GM10248 (cell line): ENCODE data around the gene CXCL10.

ENCODE experiments used
- CTCF ChIA-PET: fragments of 300-600 bp; sonication (Branson Sonifier 250); formaldehyde crosslinking; extraction: SDS; loops from one replicate; lab custom pipeline; 2021; ENCODE audit warnings: antibody characterized with exemption; lab: Yijun Ruan, JAX
- POLR2A ChIA-PET: fragments of 350-650 bp; sonication (Branson Sonifier 250); formaldehyde crosslinking; extraction: SDS; loops from one replicate; lab custom pipeline; 2020; ENCODE audit warnings: antibody characterized with exemption; lab: Yijun Ruan, JAX
- DNase-seq: peaks from one replicate; pipeline ENCODE4 v3.0.0; 2012; ENCODE audit errors: extremely low spot score
- TF ChIP-seq, protein P1 (sequence below): IDR thresholded peaks from 2 replicates; pipeline ENCODE4 v1.5.1; 2012; ENCODE audit warnings: mild to moderate bottlenecking, low read depth; ENCODE audit errors: extremely low read depth, missing control alignments, control extremely low read depth

CXCL10 gene

DNA sequence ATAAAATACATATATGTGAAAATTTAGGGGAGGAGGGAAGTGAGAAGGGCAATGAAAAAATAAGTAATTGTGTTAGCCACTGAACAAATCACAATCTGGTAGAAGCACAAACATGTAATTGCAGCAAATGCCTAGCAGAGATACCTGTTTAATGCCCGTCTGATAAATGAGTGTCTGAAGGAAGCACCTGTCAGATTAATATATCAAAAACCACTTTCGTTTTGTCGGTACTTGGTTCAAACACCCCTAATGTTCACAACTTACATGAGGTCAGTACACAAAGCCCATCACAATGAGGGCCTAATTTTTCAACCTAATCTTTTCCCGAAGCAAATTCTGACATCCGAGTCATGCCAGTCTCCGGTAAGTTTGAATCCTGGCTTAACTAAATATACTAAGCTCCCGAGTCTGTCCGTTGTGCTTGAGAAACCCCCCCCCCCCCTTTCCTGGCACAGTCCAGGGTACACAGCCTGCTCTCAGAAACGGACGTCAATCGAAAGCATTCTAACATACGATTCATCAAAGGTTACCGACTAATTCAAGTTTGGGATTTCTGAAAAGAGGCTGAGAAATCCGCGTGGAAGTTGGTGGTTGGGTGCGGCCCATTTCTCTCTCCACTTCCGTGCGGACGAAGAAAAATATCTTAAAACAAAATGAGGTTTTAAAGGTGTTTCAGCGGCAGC, 33.3 kb downstream of the CXCL10 start:
- no peak for DNase-seq
- TF ChIP-seq, protein P1, sequence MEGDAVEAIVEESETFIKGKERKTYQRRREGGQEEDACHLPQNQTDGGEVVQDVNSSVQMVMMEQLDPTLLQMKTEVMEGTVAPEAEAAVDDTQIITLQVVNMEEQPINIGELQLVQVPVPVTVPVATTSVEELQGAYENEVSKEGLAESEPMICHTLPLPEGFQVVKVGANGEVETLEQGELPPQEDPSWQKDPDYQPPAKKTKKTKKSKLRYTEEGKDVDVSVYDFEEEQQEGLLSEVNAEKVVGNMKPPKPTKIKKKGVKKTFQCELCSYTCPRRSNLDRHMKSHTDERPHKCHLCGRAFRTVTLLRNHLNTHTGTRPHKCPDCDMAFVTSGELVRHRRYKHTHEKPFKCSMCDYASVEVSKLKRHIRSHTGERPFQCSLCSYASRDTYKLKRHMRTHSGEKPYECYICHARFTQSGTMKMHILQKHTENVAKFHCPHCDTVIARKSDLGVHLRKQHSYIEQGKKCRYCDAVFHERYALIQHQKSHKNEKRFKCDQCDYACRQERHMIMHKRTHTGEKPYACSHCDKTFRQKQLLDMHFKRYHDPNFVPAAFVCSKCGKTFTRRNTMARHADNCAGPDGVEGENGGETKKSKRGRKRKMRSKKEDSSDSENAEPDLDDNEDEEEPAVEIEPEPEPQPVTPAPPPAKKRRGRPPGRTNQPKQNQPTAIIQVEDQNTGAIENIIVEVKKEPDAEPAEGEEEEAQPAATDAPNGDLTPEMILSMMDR = no peak
- CTCF ChIA-PET = interaction anchor here (0.9 to 3.7 kb wide), 3 partner anchors 12 to 77 kb away, joined by 3 to 18 read pairs (median 3); no protein-coding TSS in a partner anchor
- POLR2A ChIA-PET = no interaction called here

DNA sequence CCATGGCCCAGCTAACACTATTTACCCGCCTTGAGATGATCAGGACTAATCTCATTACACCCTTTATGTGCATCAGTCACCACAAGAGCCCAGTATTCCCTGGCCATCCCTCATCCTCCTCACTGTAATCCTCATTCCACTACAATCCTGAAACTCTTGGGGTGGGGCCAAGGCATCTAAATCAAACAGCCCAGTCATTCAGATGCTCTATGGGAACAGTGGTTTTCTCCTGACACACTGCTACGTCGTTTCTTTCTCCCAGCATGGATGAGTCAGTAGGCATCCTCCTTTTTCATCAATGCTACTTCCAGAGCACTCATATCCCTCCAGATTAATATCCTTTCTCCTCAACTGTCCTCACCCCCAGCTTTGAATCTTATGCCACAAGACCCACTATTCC, 38.2 kb downstream of the CXCL10 start:
- CTCF ChIA-PET = interaction anchor here (1.0 to 1.8 kb wide), 2 partner anchors 9 to 11 kb away, joined by 3 to 11 read pairs; no protein-coding TSS in a partner anchor
- no peak for DNase-seq
- POLR2A ChIA-PET = no interaction called here
- TF ChIP-seq, protein P1 = no peak

DNA sequence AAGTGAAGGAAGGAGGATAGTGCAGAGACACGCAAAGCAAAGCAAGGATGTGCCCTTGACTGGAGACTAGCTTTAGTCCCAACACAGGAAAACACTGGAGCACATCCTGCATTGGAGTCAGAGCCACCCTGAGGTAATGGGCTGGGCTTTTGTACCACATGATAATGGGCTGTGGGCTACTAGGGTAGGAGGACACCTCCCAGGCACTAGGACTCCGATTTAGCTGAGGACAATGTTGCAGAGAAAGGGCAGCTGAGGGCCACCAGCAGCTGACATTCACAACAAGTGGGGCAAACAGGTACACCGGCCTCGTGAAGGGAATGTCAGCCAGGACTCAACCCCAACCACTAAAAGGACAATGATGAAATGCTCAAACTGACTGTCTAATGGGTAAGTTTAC, 42.7 kb downstream of the CXCL10 start:
- no peak for DNase-seq
- POLR2A ChIA-PET = no interaction called here
- TF ChIP-seq, protein P1 = no peak
- CTCF ChIA-PET = no interaction called here

DNA sequence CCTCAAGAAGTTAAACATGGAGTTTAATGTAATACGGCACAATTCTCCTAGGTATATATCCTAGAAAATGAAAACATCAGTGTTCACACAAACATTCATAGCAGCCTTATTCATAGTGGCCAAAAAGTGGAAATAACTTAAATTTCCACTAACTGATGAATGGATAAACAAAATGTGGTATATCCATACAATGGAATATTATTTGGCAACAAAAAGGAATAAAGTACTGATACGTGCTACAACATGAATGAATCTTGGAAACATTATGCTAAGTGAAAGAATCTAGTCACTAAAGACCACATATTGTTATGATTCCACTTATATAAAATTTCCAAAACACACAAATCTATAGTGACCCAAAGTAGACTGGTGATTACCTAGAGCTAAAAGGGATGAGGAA, 47.1 kb downstream of the CXCL10 start:
- TF ChIP-seq, protein P1 = no peak
- ChIA-PET POLR2A (no interaction called here), CTCF (no interaction called here)
- no peak for DNase-seq

DNA sequence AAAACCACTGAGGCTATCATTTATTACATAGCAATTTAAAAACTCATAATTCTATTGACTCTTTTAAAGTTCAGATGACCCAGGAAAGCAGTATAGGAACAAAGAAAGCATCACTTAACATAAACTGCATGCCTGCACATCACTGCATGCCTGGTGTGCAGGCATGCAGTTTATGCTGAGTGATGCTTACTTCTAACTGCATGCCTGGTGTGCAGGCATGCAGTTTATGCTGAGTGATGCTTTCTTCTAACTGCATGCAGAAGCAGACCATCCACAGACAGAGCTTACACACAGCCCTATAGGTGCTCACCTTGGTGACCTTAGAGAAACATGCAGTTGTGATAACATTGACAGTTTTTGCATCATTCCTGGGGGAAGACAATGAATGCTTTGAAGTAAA, 49.5 kb downstream of the CXCL10 start:
- DNase-seq = no peak

More for the DNA sequence above, 49.5 kb downstream of the CXCL10 start:
- TF ChIP-seq, protein P1 = no peak
- CTCF ChIA-PET = interaction anchor here (1.7 kb wide), 1 partner anchor 73 kb away, joined by 3 read pairs; no protein-coding TSS in a partner anchor
- POLR2A ChIA-PET = no interaction called here
